SK-N-MC (cell line): Measurements from ENCODE around the gene ITGA11.
"Not testable (repeated sequence)": the region's sequence is repeated elsewhere in the genome, so short reads cannot be mapped to it uniquely, and the experiment has no call there.

Source experiments
- DNase-seq: peaks from one replicate; pipeline ENCODE4 v3.0.0-alpha.2; 2011; ENCODE audit warnings: low read depth, low spot score
- H3K27ac ChIP-seq: fragments of 200-600 bp; sonication (generic); 2 replicates; pipeline ENCODE4 v1.5.1; 2016; ENCODE audit warnings: mixed run types
- H3K36me3 ChIP-seq: fragments of 200-600 bp; sonication (generic); 2 replicates; pipeline ENCODE4 v1.6.1; 2017; ENCODE audit warnings: antibody characterized with exemption, low read length, mixed read lengths; ENCODE audit not compliant: insufficient read depth
- H3K4me3 ChIP-seq: fragments of 200-600 bp; sonication (generic); 2 replicates; pipeline ENCODE4 v1.5.1; 2016
- H3K9ac ChIP-seq: fragments of 200-600 bp; sonication (generic); 2 replicates; pipeline ENCODE4 v1.8.0; 2017; ENCODE audit warnings: mixed run types, mixed read lengths; ENCODE audit not compliant: insufficient read length
- H3K9me3 ChIP-seq: fragments of 200-600 bp; sonication (generic); 2 replicates; pipeline ENCODE4 v1.6.1; 2017; ENCODE audit warnings: low read depth, mild to moderate bottlenecking, antibody characterized with exemption, low read length, moderate library complexity, mixed read lengths
- EZH2 ChIP-seq: fragments of 200-600 bp; sonication (generic); IDR thresholded peaks from one replicate; pipeline ENCODE4 v1.6.1; 2017; ENCODE audit warnings: antibody characterized with exemption
- FOXP2 ChIP-seq: optimal IDR thresholded peaks from 2 replicates; pipeline ENCODE3; 2011; ENCODE audit warnings: mild to moderate bottlenecking, moderate library complexity; ENCODE audit not compliant: insufficient read depth; ENCODE audit errors: extremely low read length, control extremely low read depth
- POLR2AphosphoS5 ChIP-seq: IDR thresholded peaks from 2 replicates; pipeline ENCODE4 v1.6.1; 2012; ENCODE audit warnings: mild to moderate bottlenecking, low read depth, low read length, borderline replicate concordance

ITGA11 gene

DNA sequence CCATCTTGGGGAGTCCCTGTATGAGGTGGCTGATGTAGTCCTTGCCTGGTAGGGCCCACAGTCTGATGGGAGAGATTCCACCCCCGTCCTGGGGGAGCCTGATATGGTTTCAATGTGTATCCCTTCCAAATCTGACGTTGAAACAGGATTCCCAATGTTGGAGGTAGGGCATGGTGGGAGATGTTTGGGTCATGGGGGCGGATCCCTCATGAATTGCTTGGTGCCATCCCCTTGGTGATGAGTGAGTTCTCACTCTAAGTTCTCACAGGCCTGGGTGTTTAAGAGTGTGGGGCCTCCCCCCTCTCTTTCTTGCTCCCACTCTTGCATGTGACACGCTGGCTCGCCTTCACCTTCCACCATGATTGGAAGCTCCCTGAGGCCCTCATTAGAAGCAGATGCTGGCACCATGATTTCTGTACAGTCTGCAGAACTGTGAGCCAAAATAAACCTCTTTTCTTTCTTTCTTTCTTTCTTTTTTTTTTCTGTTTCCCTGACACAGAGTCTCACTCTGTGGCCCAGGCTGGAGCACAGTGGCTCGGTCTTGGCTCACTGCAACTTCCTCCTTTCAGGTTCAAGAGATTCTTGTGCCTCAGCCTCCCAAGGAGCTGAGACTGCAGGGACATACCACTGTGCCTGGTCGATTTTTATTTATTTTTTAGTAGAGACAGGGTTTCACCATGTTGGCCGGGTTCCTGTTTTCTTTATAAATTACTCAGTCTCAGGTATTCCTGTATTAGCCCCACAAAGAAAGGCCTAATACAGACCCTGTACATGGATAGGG is 28.6 kb downstream of the ITGA11 start:
- no peak overlapping the region for H3K4me3 ChIP-seq
- H3K27ac ChIP-seq, result no peak overlapping the region
- H3K9ac ChIP-seq, result no peak overlapping the region
- no peaks in the 10 kb centered on the region for H3K9me3 ChIP-seq
- no peak for DNase-seq
- no peak for TF ChIP-seq EZH2
- TF ChIP-seq POLR2AphosphoS5, result no peak
- TF ChIP-seq FOXP2, result no peak
- no peaks in the 10 kb centered on the region for H3K36me3 ChIP-seq

- no peak for DNase-seq
- TF ChIP-seq EZH2, result no peak
- TF ChIP-seq POLR2AphosphoS5, result no peak
- TF ChIP-seq FOXP2, result no peak
- no peaks in the 10 kb centered on the region for H3K36me3 ChIP-seq
Observed at GRCh38 chr15:68402432-68403160, 29.4 kb downstream of the ITGA11 start.

GRCh38 chr15:68401496-68402431 is 30.2 kb downstream of the ITGA11 start:
- TF ChIP-seq POLR2AphosphoS5, result no peak
- no peak for TF ChIP-seq FOXP2
- no peak for TF ChIP-seq EZH2

More at GRCh38 chr15:68402432-68403160, 29.4 kb downstream of the ITGA11 start:
- no peak overlapping the region for H3K9ac ChIP-seq
- no peaks in the 10 kb centered on the region for H3K9me3 ChIP-seq
- H3K27ac ChIP-seq, result no peak overlapping the region
- H3K4me3 ChIP-seq, result no peak overlapping the region

DNA sequence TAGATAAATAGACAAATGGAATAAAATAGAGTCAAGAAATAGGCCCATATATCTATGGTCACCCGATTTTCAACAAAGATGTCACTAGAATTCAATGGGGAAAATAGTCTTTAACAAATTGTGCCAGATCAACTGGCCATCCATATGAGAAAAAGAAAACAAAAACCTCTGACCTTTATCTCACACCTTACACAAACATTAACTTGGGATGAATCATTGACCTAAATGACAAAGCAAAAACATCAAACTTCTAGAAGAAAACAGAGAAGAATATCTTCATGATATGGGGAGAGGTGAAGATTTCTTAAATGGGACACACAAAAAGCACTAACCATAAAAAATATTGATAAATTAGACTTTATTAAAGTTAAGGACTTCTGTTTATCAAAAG is 31.9 kb downstream of the ITGA11 start:
- H3K9ac ChIP-seq, result no peak overlapping the region
- no peaks in the 10 kb centered on the region for H3K9me3 ChIP-seq
- no peak overlapping the region for H3K4me3 ChIP-seq
- H3K27ac ChIP-seq, result no peak overlapping the region
- DNase-seq, result no peak
- TF ChIP-seq FOXP2, result no peak
- no peak for TF ChIP-seq POLR2AphosphoS5
- TF ChIP-seq EZH2, result no peak
- no peaks in the 10 kb centered on the region for H3K36me3 ChIP-seq

More at GRCh38 chr15:68401496-68402431, 30.2 kb downstream of the ITGA11 start:
- no peaks in the 10 kb centered on the region for H3K36me3 ChIP-seq
- DNase-seq, result no peak
- no peak overlapping the region for H3K9ac ChIP-seq
- no peaks in the 10 kb centered on the region for H3K9me3 ChIP-seq
- no peak overlapping the region for H3K27ac ChIP-seq
- no peak overlapping the region for H3K4me3 ChIP-seq

DNA sequence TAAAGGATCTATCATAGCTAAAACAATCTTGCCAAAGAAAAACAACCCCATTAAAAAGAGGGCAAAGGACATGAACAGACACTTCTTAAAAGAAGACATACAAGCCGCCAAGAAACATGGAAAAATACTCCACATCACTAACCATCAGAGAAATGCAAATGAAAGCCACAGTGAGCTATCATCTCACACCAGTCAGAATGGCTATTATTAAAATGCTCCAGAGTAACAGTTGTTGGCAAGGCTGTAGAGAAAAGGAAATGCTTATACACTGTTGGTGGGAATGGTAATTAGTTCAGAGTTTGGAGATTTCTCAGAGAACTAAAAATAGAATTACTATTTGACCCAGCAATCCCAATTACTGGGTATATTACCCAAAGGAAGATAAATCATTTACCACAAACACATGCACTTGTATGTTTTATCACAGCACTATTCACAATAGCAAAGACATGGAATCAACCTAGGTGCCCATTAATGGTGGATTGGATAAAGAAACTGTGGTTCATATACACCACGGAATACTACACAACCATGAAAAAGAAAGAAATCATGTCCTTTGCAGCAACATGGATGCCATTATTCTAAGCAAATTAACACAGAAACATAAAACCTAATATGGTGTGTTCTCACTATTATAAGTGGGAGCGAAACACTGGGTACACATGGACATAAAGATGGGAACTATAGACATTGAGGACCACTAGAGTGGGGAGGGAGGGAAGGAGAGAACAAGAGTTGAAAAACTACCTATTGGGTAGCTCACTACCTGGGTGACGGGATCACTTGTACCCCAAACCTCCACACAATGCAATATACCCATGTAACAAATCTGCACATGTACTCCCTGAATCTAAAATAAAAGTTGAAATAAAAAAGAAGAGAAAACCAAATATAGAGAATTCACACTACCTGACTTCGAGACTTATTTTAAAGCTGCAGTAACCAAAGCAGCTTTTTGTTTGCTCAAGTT is 32.6 kb downstream of the ITGA11 start:
- TF ChIP-seq FOXP2 (no peak), EZH2 (no peak), POLR2AphosphoS5 (no peak)
- Histone ChIP-seq H3K4me3 (no peak overlapping the region), H3K27ac (no peak overlapping the region), H3K9me3 (no peaks in the 10 kb centered on the region), H3K9ac (no peak overlapping the region), H3K36me3 (no peaks in the 10 kb centered on the region)
- no peak for DNase-seq

DNA sequence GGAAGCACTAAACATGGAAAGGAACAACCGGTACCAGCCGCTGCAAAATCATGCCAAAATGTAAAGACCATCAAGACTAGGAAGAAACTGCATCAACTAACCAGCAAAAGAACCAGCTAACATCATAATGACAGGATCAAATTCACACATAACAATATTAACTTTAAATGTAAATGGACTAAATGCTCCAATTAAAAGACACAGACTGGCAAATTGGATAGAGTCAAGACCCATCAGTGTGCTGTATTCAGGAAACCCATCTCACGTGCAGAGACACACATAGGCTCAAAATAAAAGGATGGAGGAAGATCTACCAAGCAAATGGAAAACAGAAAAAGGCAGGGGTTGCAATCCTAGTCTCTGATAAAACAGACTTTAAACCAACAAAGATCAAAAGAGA is 34.0 kb downstream of the ITGA11 start:
- H3K4me3 ChIP-seq, H3K27ac ChIP-seq, DNase-seq, H3K9ac ChIP-seq, H3K9me3 ChIP-seq, H3K36me3 ChIP-seq: not testable (repeated sequence)

DNA sequence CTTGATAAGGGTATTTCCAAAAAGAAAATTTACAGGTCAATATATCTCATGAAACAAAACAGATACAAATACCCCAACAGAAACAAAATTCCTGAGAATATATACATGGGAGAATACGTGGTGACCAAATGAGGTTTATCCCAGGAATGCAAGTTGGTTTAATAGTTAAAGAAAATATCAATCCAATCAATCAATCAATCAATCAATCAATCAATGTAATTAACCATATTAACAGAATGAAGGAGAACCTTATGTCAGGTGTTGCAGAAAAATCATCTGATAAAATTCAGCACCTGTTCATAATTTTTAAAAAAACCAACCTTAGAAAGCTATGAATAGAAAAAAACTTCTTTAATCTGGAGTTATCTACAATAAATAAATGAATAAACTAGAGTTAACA is 35.9 kb downstream of the ITGA11 start:
- TF ChIP-seq EZH2 (no peak), POLR2AphosphoS5 (no peak), FOXP2 (no peak)
- DNase-seq, result no peak

DNA sequence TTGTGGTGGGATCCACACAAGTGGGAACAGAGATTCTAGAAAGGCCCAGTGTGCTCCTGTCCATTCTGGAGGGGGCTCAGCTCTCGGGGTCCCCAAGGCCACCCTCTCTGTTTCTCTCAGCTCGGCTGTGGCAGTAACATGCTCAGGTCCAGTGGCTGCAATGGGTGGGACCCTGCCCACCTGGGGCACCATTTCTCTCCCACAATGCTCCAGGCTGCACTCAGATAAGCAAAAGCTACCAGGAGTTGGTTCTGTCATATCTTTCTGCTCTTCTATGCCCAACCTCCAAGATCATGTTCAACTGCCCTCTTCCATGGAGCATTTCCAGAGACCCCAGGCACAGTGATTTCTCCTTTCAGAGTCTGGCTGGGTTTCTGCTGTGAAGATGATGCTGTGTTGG is 40.8 kb downstream of the ITGA11 start:
- DNase-seq, result no peak
- H3K27ac ChIP-seq, result no peak overlapping the region
- no peak overlapping the region for H3K4me3 ChIP-seq
- no peak overlapping the region for H3K9ac ChIP-seq
- no peak for TF ChIP-seq POLR2AphosphoS5
- no peak for TF ChIP-seq EZH2
- no peak for TF ChIP-seq FOXP2
- H3K9me3 ChIP-seq, result no peaks in the 10 kb centered on the region
- no peaks in the 10 kb centered on the region for H3K36me3 ChIP-seq

More for the DNA sequence above, 35.9 kb downstream of the ITGA11 start:
- Histone ChIP-seq H3K4me3 (no peak overlapping the region), H3K27ac (no peak overlapping the region), H3K9me3 (no peaks in the 10 kb centered on the region), H3K9ac (no peak overlapping the region), H3K36me3 (no peaks in the 10 kb centered on the region)
